GM15510 (cell line): Measurements from ENCODE around the gene SETBP1.

Experiments
- POLR2A ChIP-seq: IDR thresholded peaks from 3 replicates; pipeline ENCODE4 v1.6.1; 2011; ENCODE audit warnings: borderline replicate concordance; ENCODE audit not compliant: insufficient read length; ENCODE audit errors: extremely low read depth

SETBP1 gene

DNA sequence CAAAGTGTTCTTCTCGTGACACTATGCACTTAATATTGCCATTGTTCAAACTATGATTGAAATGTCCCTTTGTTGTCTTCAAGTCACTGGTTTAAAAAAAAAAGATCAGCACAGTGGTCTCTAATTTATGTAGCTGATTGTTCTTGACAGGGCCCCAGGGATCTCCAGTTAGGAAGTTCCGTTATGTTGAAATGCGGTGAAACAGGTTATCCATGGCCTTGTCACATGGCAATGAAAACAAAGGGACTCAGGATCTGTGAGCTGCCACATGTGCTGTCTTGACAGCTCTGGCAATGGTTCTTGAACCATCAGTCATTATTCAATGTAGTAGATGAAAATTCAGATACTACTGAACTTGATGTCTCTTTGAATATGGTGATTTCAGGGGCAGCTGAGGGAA, 147.4 kb downstream of the SETBP1 start:
- no peak for TF ChIP-seq POLR2A

DNA sequence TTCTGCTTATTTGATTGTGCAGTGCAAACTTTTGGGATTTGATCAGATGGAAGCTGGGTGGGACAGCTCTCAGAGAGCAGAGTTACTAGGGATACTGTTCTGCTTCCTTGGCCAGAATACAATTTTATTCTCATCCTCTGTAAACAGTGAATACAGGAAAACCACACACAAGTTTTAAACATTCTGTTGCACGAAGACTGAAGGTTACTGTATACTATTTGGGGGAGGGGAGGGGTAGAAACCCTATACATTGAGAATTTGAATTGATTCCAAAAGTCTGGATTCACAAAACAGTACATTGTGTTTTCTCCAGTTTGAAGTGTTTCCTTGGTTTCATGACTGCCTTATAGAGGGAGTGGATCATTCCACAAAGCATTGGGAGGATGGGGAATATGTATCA, 149.9 kb downstream of the SETBP1 start:
- TF ChIP-seq POLR2A, result no peak

DNA sequence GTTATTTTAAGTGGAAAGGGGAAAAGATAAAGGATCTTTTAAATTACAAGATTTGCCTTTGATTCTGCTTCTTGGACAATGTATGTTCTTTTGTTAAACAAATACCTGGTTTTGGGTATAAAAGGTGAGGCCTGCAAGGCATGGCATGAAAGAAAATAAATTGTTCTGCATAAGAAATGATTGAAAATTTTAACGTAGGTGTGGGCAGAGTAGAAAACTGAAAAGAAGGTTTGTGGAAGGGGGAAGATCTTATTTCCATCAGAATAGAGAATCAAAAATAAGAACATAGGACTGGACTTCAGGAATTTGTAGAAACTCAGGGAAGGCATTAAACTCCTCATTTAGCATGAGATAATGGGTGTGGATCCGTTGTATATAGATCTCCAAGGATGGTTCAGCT, 153.1 kb downstream of the SETBP1 start:
- no peak for TF ChIP-seq POLR2A

DNA sequence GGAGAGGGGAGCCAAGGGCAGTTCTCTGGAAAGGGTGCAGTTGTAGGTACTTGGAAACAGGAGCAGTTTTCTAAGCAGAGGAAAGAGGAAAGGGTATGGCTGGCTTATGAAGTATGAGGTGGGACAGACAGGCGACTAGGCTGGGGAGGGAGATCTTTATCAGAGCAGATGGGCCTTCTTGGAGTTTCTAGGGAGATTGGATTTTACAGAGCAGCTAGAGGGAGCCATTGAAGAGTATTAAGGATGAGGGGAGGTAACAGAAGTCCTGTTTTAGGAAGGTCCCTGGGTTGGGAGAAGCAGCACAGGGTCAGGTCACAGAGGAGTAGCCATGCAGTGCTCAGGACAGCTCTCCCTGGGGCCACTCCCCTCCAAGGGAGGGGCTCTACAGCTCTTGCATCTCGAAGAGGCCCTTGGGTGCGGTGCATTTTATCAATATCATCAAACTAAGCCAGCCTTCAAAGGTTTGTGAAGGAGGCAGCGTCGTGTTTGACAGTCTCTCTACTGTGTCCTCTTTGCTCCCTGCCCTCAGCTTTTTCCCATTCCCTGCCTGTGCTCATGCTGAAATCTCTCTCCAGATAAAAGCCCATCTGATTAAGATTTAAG, 154.3 kb downstream of the SETBP1 start:
- TF ChIP-seq POLR2A, result no peak

DNA sequence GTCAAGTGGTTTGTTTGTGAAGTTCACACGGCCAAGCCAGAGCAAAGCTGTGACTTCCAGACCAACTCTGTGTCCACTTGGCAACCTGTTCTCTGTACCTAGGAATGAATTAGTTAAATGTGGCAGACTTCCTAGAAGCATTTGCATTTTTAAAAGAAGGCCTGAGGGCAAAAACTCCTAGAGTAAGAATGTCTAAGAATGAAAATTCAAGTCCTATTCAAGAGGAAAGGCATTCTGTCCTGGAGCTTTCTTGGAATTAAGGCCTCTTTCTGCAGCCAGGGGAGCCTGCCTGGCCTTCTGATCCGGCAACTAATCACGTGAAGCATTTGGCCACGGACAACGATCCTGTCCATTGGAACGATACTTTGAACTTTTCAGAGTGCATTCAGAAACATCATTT, 155.0 kb downstream of the SETBP1 start:
- TF ChIP-seq POLR2A, result no peak

DNA sequence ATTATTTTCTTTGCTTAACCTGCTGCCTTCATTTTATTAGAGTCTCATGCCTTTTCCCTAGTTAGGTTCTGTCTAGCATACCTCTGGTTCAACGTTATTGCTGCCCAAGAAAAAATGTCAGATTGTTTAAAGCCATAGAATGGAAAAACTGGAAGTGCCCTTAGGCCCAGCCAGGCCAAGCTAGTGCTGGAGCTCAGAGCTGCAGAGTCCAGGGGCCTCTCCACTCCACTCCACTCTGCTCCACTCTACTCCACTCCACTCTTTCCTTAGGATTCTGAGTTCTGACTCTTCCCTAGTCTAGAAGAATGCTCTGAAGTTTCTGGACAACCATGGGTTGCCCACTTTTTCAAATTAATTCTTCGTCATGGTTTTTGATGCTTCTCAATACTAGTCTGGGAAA, 155.6 kb downstream of the SETBP1 start:
- no peak for TF ChIP-seq POLR2A

DNA sequence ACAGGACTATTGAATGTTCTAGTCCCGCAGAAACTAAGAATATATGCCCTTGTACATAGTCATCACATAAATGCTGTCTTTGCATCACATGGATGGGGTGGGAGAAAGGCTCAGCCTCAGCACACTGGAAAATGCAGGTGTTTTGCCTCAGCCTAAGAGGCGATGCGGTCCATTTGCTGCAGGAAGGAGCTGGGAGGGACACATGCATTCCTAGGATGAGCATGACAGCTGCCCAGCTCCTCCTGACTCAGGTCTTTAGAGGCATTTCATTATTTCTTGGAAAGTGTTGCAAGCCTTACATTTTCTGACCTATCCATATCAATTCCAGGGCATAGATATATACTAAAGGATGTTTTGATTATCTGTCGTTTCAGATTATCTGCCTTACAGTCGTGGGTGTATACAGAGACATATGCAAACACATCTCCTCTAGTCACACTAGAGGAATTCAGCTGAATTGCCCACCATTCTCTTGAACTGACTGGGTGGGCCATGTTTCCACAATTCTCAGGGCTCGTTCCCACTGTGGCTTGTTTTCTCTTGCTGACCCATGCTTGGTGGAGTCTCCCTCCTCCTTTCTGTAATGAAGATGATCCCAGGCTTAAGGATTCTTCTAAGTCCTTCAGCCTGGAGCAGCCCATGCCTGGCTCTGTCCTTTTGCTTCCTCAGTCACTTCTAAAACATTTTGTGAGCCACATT, 156.9 kb downstream of the SETBP1 start:
- no peak for TF ChIP-seq POLR2A

DNA sequence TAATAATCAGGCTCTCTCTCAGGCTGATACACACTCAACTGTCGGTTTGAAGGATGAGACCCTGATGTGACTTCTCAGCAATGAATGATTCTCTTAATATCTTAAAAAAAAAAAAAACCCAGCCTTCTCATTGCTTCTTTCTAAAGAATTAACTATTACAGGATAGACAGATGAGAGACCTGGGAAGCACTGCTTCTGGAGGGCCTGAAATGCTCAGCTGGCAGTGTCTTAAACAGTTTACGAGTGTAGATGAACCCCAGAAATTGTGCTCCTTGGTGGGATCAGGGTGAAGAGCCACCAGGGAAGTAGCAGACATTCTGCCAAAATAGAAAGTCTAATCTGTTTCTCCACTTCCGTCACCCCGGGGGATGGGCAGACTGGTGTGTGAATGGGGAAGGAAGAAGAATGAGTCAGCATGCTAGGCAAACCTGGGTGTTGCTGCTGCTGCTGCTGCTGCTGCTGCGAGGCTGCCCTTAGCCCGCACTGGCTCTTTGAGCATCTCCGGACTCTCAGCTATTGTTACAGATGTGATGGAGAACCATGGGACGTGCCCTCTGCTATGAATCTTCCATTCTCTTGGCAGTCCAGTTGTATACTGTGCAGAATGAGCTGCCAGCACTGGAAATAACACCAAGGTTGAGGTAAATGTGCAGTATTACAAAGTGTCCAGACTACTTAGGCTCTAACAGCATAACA, 158.4 kb downstream of the SETBP1 start:
- no peak for TF ChIP-seq POLR2A

DNA sequence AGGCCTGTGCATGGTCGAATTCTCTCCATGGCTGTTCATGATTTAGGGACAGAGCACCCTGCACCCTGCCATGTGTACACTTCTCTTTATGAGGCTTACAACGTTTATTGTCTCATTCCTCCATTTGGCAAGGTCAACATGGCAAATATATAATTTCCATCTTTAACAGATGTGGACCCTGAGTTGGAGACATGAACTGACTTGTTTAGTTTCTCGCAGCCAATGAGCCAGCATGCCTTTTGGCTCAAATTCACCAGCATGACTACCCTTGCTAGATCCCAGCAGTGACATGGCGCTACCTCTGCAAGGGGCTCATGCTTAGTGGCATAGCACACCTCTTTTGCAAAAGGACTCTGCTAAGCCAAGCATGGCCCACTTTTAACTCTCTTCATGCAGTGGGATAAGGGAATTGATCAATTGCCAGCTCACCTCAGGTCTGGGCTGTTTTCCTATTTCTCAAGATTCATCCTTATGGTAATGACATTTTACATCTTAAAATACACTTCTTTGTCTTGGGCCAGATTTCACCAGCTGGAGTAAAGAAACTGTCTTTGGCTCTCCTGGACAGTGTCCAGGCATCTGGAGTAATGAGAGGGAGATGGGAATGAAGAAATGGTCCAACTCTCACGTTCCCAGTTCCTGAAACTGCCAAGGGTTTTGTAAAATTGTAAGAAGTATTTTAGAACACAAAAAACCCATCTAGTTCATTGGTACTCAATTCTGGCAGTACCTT, 159.5 kb downstream of the SETBP1 start:
- no peak for TF ChIP-seq POLR2A

DNA sequence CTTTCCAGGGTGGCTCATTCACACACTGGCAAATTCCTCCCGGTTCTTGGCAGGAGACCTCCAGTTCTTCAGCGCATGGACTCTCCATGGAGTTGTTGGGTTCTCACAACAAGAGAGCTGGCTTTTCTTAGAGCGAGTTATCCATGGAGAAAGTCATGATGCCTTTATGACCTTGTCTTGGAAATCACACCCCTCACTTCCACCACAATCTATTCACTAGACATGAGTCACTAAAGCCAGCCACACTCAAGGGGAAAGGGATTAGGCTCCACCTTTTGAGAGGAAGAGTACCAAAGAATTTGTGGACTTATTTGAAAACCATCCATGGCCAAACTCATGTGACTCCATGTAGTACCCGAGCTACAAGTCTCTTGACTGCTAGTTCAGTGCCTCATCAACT, 160.5 kb downstream of the SETBP1 start:
- TF ChIP-seq POLR2A, result no peak

DNA sequence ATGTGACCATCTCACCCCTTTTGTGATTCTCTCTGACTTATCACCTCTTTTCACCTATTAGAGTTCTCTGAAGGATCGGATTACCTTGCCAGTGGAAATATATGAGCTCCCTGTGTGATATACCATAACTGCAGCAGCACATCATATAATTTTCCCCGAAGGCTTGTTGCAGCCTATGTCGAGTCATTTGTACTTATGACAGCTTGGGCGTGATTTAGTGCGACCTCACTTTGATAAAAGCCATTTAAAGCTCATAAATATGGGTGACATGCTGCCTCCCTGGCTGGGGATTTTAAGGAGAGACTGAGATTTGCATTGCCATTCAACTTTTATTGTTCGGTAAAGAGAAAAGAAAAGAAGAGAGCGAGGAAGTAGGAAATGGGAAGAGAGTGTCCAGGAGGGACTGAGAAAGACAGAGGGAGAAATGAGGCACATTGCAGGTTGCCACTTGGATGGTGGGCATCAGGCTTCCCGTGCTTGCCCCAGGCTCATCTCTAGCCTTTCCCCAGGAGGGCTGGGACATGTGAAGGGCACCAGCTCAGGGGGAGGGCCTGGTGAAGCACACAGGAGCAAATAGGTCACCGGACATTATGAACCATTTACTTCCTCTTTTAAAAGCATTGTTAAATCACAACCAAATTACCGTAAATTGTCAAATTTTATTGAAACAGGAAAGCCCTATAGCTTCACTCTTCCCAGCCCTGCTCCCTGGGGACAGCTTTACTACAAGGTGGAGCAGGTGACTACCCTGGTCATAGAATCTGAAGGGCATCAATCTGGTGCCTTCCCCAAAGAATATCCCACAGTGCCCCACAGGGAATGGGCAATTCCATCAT, 161.3 kb downstream of the SETBP1 start:
- no peak for TF ChIP-seq POLR2A

DNA sequence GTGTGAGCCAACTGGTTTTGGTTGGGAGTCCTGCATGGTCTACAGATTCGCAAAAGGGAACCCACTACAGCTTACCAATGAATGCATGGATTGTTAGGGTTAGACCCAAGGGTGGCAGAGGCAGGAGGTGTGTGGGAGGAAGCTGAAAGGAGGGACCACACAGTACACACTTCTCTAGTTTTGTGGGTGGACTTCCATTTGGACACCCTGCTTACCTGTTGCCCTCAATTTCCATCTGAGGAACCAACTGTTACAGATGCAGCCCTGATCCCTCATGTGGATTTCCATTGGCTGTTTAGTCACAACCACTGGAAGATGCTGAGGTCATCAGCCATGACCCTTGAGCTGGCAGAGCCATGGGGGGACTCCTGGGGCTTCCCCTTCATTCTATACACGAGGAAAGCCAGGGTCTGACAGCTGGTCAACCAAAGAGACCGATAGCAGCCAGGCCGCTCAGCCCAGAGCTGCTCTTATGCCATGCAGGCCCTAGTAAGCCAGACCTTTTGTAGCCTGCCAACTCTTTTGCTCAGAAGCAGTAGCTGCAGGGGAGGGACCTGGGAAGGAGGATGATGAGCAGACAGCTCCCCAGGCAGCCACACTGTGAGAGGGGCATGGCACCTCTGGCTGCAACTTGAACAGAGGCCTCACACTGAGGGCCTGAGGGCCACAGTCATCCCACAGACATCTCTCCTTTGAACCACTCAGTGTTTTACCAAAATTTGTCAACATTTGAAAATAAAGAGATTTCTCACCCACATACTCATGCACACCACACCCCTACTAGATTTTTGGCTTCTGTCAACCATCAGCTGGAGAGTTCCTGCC, 162.1 kb downstream of the SETBP1 start:
- no peak for TF ChIP-seq POLR2A

DNA sequence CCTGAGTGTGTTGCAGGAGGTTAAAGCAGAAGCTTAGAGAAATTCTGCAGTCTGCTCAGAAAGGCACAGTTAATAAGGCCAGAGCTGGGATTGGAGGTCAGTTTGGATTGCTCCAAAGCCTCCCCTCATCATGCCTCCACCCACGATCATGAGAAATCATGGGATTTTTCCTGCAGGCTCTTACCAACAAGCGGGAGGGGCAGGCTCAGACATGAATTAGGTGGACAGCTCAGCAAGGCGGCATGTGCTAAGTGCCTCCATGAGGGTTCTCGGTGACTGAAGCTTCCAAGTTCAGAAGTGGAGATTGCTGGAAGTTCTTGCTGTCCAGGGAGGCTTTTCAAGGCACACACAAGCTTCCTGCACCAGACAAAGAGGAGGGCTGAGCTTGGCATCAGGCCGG, 163.8 kb downstream of the SETBP1 start:
- no peak for TF ChIP-seq POLR2A

DNA sequence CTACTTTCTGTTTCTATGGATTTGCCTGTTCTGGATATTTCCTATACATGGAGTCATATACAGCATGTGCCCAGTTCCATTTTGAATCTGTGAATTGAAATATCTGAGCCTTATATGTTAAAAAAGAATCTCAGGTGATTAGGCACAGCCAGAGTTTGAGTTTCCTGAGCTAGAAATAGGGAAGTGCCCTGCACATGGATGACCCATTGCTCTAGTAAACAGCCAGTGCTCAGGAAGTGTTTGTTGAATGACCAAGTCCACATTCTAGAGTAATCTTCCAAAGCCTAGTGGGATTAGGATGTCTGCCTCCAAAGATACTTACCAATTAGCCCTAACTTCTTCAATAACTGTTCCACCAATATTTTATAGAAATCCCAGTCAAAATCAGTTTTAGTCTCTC, 165.8 kb downstream of the SETBP1 start:
- no peak for TF ChIP-seq POLR2A
